NCI-H2029 (cell line): ENCODE results near the gene USP2.

Experiments
- DNase-seq: peaks from one replicate; lab custom pipeline; 2025; lab: John Stamatoyannopoulos, UW

Gene USP2

GRCh38 chr11:119381181-119381988 is at the start of gene USP2:
USP2 (minus strand) TSS chr11:119381690; CDS start chr11:119373480, 8,210 bp downstream.
- peak; percentile 92 for DNase-seq

- DNase-seq = no peak
Measured at GRCh38 chr11:119427279-119427678, 45.8 kb upstream of the USP2 start.

GRCh38 chr11:119426142-119426541 is 44.7 kb upstream of the USP2 start:
- DNase-seq = no peak

GRCh38 chr11:119424775-119425174 is 43.3 kb upstream of the USP2 start:
- DNase-seq = no peak

GRCh38 chr11:119424276-119424675 is 42.8 kb upstream of the USP2 start:
- no peak for DNase-seq

GRCh38 chr11:119423509-119424254 is 42.2 kb upstream of the USP2 start:
- no peak for DNase-seq

- no peak for DNase-seq
Measured at GRCh38 chr11:119422809-119423508, 41.5 kb upstream of the USP2 start, which contains the start of gene THY1. THY1 (minus strand) TSS chr11:119423172; CDS start chr11:119420905, 2,267 bp downstream.

- no peak for DNase-seq
Measured at GRCh38 chr11:119421941-119422808, 40.7 kb upstream of the USP2 start.

GRCh38 chr11:119421351-119421750 is 39.9 kb upstream of the USP2 start:
- DNase-seq = no peak

- no peak for DNase-seq
Measured at GRCh38 chr11:119420631-119421030, 39.1 kb upstream of the USP2 start.

GRCh38 chr11:119419834-119420492 is 38.5 kb upstream of the USP2 start:
- DNase-seq = no peak

- DNase-seq = no peak
Measured at GRCh38 chr11:119419246-119419645, 37.8 kb upstream of the USP2 start.

GRCh38 chr11:119418759-119419158 is 37.3 kb upstream of the USP2 start:
- DNase-seq = no peak

GRCh38 chr11:119417726-119418540 is 36.4 kb upstream of the USP2 start:
- DNase-seq = no peak

- DNase-seq = no peak
Measured at GRCh38 chr11:119416606-119417580, 35.4 kb upstream of the USP2 start.

- DNase-seq = no peak
Measured at GRCh38 chr11:119415966-119416365, 34.5 kb upstream of the USP2 start.

GRCh38 chr11:119415517-119415916 is 34.0 kb upstream of the USP2 start:
- DNase-seq = no peak

GRCh38 chr11:119414734-119415133 is 33.2 kb upstream of the USP2 start:
- DNase-seq = no peak

GRCh38 chr11:119414321-119414720 is 32.8 kb upstream of the USP2 start:
- DNase-seq = no peak
